Kidney glomerular epithelial cell (primary cell): ENCODE data around the gene USP34.

ENCODE experiments used
- DNase-seq: peaks from one replicate; lab custom pipeline; 2025; lab: John Stamatoyannopoulos, UW

USP34 gene

GRCh38 chr2:61368687-61369665 is 101.9 kb downstream of the USP34 start:
- DNase-seq = no peak

- DNase-seq = no peak
These were observed 103.7 kb downstream of the USP34 start for GRCh38 chr2:61367177-61367576.

- DNase-seq = no peak
These were observed 107.3 kb downstream of the USP34 start for GRCh38 chr2:61363580-61363979.

GRCh38 chr2:61362873-61363272 is 108.0 kb downstream of the USP34 start:
- no peak for DNase-seq

- DNase-seq = no peak
These were observed 109.8 kb downstream of the USP34 start for GRCh38 chr2:61361068-61361467.

- no peak for DNase-seq
These were observed 111.8 kb downstream of the USP34 start for GRCh38 chr2:61359058-61359457.

- no peak for DNase-seq
These were observed 113.2 kb downstream of the USP34 start for GRCh38 chr2:61357681-61358080.

- DNase-seq = no peak
These were observed 113.9 kb downstream of the USP34 start for GRCh38 chr2:61356958-61357350.

GRCh38 chr2:61356261-61356957 is 114.5 kb downstream of the USP34 start:
- DNase-seq = no peak

- DNase-seq = no peak
These were observed 116.2 kb downstream of the USP34 start for GRCh38 chr2:61354543-61355197.

- no peak for DNase-seq
These were observed 117.0 kb downstream of the USP34 start for GRCh38 chr2:61353909-61354308.

- DNase-seq = no peak
These were observed 120.1 kb downstream of the USP34 start for GRCh38 chr2:61350777-61351176.

GRCh38 chr2:61343141-61343540 is 127.7 kb downstream of the USP34 start:
- DNase-seq = no peak

GRCh38 chr2:61340242-61340641 is 130.6 kb downstream of the USP34 start:
- no peak for DNase-seq

- no peak for DNase-seq
These were observed 132.4 kb downstream of the USP34 start for GRCh38 chr2:61338447-61338846.

GRCh38 chr2:61335187-61335586 is 135.7 kb downstream of the USP34 start:
- no peak for DNase-seq

- DNase-seq = no peak
These were observed 136.4 kb downstream of the USP34 start for GRCh38 chr2:61334466-61334865.

- DNase-seq = no peak
These were observed 142.1 kb downstream of the USP34 start for GRCh38 chr2:61328707-61329251.

- no peak for DNase-seq
These were observed 143.7 kb downstream of the USP34 start for GRCh38 chr2:61327173-61327572.

- no peak for DNase-seq
These were observed 144.5 kb downstream of the USP34 start for GRCh38 chr2:61326423-61326822.

- no peak for DNase-seq
These were observed 150.7 kb downstream of the USP34 start for GRCh38 chr2:61320181-61320580.

GRCh38 chr2:61318553-61318952 is 152.3 kb downstream of the USP34 start:
- no peak for DNase-seq
